HK-2 (cell line): ENCODE data around the gene FGF9.

Experiments used
- DNase-seq: peaks from one replicate; pipeline ENCODE4 v3.0.0-alpha.2; 2018; ENCODE audit not compliant: unreplicated experiment

The FGF9 gene

DNA sequence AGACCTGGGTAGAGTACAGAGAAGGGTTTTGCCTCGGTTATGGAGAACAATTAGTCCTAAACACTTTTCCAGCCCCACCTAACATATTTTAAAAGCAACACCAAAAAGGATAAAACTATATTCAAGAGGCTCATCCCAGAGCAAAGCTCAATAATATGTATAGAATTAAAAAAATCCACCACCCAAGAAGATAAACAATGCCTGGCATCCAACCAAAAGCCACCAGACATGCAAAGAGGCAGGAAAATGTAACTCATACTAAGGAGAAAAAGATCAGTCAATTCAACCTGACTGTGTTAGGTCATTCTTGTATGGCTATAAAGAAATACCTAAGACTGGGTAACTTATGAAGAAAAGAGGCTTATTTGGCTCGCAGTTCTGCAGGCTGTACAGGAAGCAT, 39.3 kb downstream of the FGF9 start:
- no peak for DNase-seq

DNA sequence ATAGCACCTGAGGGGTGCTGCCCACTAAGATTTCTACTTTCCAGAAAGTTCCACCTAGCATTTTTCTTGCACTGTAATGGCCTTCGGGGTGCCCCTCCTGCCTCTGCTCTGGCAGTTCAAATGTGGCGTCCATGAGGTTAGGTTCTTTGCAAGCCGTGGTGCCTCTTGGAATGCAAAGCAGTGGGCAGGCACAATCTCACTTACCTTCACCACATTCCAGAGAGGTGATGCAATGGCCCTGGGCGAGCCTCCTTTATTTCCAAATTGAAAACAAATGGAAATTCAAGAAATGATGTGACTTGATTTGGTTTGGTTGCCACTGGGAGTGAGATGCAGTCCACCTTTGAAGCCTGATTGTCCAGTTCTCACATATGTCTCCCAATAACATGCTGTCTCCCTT, 46.9 kb downstream of the FGF9 start:
- no peak for DNase-seq

DNA sequence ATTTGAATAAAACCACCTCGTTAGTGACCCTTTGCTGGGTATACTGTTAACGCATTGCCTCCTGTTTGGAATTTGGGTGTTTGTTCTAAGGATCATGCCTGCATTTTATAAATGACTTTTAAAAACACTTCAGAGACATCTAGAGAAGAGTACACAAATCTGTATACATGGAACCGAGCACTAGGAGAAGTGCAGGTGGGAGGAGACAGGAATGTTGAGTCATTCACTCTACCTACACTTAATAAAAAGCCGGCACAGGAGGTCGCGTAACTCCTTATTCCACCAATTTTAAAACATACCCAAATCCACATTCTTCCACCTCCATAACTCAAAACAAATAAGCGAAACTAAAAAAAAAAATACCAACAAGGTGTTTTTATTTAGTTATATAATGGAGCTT, 48.6 kb downstream of the FGF9 start:
- no peak for DNase-seq

DNA sequence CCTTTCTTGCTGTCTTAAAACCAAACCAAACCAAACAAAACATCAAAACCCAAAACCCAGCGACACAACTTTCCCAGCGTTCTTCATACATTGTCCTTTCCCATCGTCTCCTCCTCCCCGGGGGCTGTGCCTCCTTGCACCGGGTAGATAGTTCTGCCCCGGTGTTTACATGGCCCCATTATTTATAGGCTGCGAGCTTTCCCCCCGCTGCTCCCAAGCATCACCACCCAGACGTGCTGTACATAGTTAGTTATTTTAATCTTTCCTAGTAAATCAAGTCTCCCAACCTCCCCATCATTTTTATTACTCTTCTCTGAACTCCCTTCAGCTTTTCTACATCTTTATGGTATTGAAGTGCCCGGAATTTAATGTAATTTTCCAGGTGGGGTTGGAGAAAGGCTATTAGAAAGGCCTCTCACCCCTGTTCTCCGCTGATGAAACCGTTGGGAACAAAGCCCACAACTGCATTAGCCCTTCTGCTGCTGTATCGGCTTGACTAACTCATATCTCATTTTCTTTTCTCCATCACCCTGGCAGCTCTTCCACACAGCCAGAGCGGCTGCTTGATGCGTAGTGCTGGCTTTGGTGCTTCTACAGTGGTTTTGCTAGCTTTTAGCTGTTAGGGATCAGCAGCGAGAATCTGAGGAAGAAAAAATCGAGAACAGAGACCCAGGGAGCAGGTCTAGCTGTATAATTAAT, 53.1 kb downstream of the FGF9 start:
- DNase-seq: no peak

- no peak for DNase-seq
These were observed 59.5 kb downstream of the FGF9 start for GRCh38 chr13:21730186-21730880.

- DNase-seq: no peak
These were observed 62.8 kb downstream of the FGF9 start for GRCh38 chr13:21733475-21734263.

DNA sequence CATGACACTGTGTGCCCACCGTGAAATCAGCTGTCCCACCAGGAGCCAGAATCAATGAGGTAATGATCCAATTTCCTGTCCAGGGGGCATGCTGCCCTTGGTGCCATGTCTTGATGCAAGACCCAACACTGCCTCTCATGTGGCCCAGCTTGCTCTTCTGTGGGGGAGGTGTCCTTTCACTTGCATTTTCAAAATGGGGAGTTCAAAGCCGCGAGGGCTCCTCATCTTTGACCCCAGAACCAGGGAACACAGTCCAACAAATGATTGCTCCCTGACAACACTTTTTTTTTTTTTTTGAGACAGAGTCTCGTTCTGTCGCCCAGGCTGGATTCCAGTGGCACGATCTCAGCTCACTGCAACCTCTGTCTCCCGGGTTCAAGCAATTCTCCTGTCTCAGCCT, 64.1 kb downstream of the FGF9 start:
- DNase-seq: no peak

DNA sequence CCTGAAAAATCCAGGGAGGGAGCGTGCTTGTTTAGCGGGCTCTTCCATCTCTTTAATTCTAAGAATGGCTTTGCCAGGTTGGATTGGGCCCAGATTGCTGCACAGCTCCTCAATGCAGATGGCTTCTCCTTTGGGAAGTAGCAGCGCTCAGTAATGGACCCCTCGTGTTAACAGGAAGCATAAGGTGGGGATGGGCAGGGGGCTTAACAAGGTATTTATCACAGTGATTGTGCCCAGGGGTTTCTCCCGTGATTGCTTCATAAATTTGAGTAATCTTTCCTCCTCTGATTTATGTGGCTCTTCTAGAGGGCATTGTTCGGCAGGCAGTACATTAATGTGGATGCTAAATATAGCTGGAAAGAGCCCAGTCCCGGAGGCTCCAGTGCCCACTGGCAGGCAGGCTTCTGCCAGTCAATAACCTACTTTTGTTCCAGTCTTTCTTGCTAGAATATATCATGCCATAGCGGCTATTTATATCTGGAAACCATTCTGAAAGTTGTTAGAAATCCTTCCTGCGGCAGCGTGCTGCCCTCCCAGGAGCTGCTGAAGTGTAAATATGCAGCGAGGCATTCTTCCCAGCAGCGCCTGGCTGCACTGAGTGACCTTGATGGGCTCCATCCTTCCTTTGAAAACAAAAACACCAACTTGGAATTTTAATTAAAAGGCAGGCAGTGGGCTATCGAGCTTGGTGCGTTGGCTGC, 65.0 kb downstream of the FGF9 start:
- DNase-seq: no peak

- DNase-seq: no peak
These were observed 66.1 kb downstream of the FGF9 start for GRCh38 chr13:21736926-21737325.

DNA sequence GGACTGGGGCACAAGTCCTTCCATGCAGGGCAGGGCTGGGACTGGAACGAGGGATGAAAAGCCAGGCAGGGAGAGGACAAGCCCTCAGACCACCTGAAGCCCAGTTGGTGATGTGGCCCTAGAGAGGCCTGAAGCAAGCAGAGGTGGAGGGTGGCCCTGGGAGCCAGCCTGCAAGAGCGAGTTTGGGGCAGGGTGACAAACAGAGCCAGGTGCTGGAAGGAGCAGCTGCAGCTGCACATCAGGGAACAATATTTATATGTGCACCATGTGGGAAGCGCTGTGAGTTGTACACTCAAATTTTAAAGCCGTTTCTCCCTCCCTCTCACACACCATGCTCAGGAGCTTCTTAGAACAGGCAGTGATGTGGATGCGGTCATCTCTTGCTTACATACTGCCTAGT, 67.8 kb downstream of the FGF9 start:
- no peak for DNase-seq

DNA sequence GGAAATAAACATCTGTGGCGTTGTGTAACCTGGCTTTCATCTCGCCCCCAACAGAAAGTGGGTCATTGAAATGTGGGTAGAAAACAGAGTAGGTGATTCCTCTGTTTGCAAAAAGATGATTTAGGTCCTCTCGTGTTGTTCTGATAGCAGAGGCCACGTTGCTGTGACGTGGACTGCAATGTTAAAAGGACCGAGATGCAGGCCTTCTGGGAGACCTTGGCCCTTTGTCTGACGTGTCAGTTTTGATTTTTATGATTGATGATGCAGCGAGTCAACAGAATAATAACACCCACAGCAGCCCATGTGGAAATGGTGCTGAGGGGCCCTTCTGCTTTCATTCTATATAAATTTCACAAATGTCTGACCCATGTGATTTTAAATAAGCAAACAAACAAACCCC, 68.9 kb downstream of the FGF9 start:
- DNase-seq: no peak

DNA sequence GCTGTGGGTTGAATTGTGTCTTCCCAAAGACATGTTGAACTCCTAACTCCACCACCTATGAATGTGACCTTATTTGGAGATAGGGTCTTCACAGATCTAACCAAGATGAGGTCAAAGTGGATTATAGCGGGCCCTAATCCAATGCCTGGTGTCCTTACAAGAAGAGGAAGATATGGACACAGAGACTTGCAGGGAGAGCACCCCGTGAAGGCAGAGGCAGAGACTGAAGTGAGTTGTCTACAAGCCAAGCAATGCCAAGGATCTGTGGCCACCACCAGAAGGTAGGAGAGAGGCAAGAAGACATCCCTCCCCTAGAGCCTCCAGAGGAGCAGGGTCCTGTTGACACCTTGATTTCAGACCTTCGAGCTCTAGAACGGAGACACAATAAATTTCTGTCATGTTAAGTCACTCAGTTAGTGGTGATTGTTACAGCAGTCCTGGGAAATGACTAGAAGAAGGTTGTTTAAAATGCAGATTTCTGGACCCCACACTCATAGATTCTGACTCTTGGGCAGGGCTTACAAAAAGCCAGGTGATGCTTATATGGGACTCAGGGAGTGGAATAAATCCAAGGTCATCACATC, 70.6 kb downstream of the FGF9 start:
- DNase-seq: no peak

- no peak for DNase-seq
These were observed 71.2 kb downstream of the FGF9 start for GRCh38 chr13:21742096-21742495.

DNA sequence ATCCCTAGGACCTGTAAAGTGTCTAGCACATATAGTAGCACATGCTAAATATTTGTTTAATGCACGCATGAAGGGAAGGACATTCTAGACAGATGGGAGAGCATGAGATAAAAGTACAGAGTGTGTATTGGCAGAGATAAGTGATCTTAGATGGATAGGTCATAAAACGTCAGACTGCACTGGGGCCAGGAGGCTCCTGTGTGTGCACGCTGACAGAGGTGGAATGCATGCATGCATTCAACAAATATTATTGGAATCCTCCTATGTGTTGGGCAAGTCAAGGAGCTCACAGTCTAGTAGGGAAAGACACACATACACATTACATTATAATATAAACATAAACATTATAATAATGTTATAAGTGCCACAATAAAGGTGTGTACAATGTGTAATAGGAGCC, 73.3 kb downstream of the FGF9 start:
- DNase-seq: no peak

DNA sequence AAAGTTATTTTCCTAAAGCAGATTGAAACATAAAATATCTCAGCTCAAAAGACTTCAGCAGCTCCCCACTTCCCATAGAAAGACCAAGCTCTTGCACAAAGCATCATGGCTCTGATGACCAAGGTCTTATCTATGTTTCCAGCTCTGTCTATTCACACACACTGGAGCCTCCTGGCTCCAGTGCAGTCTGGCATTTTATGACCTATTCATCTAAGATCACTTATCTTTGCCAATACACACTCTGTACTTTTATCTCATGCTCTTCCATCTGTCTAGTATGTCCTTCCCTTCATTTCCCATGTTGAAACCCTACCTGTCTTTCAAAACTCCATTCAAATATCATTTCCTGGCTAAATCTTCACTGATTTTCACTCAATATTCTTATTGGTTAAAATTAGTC, 74.4 kb downstream of the FGF9 start:
- DNase-seq: no peak

DNA sequence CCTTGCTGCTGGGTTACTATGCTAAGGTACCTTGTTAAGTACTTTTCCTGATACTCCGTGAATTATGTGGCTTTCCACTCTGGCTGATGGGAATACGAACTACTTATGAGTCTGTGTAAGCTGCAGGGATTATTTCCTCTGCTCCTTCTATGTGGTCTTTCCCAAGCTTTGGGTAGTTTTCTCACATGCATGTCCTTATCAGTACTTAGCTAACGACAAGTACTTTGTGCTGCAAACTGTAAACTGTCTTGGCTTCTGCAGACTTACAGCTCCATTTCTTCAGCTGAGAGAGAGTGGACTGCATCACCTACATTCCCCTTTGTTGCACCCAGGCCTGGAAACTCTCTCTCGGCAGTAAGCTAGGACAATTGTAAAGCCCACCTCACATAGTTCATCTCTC, 76.6 kb downstream of the FGF9 start:
- no peak for DNase-seq

- no peak for DNase-seq
These were observed 77.3 kb downstream of the FGF9 start for GRCh38 chr13:21748166-21748565.

DNA sequence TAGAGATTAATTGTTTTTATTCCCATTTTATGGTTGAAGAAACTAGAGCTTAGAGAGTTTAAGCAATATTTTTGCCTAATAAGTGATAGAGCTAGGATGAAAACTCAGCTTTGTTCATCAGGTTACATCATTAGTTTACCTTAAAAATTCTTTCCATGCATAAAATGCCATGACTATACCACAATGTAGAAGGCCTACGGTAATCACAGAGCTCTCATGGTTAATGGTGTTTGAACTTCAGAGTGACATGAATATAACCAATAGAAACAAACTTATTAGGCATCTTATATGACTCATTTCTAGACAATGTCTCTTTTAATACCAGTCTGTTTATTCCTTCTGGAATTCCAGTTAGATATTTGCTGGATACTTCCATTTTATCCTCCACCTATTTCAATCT, 78.5 kb downstream of the FGF9 start:
- DNase-seq: no peak

DNA sequence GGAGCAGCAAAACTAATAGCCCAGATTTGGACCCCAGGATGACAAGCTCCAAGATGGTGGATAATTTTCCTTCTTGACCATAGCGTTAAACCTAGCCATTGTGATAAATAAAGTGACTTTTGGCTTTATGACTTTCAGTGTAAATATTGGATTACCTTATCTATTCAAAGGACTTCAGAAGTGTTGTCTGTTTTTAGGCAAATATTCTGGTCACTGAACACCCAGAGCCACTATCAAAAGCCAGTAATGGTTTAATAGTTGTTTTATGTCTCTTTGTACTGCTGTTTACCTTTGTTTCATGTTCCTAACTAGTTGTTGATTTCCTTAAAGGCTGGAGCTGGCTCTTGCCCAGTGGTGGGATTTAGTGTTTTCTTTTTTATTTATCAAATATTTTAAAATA, 81.6 kb downstream of the FGF9 start:
- no peak for DNase-seq

DNA sequence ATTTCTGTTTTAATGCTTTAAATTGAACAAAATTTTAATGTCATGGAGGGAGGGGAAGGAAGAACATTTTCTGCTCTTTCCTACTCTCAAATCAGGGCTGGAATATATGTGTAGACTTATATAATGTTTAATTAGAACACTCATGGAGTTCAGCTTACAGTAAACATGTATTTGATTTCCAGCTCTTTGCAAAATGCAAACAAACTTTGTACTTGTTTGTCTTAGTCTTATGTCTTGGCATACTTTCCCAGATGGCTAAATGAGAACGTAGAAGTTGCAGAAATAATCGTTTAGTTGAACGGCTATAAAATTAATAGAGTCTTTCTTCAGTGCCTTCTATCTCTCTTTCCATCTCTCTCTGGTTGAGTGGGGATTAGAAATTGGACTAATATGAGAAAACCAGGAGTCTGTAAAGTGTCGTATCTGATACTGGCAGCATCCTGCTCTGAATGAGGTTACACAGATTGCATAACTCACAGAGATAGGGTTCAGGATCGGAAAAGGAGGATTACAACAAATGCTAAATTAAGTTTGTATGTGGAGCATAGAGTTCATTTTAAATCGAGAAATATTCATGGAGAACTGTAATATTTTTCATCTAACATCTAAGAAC, 82.3 kb downstream of the FGF9 start:
- no peak for DNase-seq
